ENCODE results near the gene RHCG. TPM values are rescaled to one million over a fixed set of nuclear protein-coding genes. Genes with fewer than 3 reads are reported as not detected.

RHCG gene
- total and polyA plus RNA-seq, 4 donors = 0.17 to 0.37 (median 0.25) TPM; not detected in 1

DNA sequence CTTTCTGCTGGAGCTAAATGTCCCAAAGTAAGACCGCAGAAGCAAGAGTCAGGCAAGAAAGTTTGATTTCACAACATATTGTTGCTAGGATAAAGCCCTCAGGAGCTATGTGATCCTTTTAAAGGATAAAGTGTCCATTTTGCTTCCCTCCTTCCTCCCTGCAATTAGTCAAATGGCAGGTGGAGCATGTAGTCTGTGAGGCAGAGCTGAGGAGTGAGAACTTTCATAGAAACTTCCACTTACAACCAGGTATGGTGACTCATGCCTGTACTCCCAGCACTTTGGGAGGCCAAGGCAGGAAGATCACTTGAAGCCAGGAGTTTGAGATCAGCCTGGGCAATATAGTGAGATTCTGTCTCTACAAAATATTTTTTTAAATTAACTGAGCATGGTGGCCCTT, 25.2 kb upstream of the RHCG start:
- H3K36me3 ChIP-seq (ENCODE audit: control insufficient read depth in 4 of 4, insufficient read depth in 4 of 4, low read length in 4 of 4) = no peaks in the 10 kb centered on the region
- no peaks in the 10 kb centered on the region for H3K4me1 ChIP-seq (ENCODE audit: control insufficient read depth in 5 of 5, insufficient read depth in 5 of 5, low read length in 5 of 5)
- WGBS, 2 donors = 98 to 100% methylated on average over 1 of the region's 1 CpG
- H3K27ac ChIP-seq (ENCODE audit: low read depth in 1 of 2, low read length in 1 of 2) = no peak overlapping the region
- ATAC-seq (ENCODE audit: insufficient read depth, low FRiP score) (no peak), DNase-seq (no peak)
- no peaks in the 10 kb centered on the region for H3K27me3 ChIP-seq (ENCODE audit: control insufficient read depth in 3 of 3, insufficient read depth in 3 of 3, low read length in 2 of 3)
- H3K9me3 ChIP-seq (ENCODE audit: control insufficient read depth in 4 of 4, insufficient read depth in 3 of 4, low read length in 3 of 4) = peaks cover 0 to 3% (median 1%) of the 10 kb centered on the region in 4 donors
- H3K9ac ChIP-seq (ENCODE audit: insufficient read depth in 1 of 2, low read length in 2 of 2) = no peak overlapping the region
- TF ChIP-seq, protein P1, sequence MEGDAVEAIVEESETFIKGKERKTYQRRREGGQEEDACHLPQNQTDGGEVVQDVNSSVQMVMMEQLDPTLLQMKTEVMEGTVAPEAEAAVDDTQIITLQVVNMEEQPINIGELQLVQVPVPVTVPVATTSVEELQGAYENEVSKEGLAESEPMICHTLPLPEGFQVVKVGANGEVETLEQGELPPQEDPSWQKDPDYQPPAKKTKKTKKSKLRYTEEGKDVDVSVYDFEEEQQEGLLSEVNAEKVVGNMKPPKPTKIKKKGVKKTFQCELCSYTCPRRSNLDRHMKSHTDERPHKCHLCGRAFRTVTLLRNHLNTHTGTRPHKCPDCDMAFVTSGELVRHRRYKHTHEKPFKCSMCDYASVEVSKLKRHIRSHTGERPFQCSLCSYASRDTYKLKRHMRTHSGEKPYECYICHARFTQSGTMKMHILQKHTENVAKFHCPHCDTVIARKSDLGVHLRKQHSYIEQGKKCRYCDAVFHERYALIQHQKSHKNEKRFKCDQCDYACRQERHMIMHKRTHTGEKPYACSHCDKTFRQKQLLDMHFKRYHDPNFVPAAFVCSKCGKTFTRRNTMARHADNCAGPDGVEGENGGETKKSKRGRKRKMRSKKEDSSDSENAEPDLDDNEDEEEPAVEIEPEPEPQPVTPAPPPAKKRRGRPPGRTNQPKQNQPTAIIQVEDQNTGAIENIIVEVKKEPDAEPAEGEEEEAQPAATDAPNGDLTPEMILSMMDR (IDR thresholded peaks at IDR 0.05; ENCODE audit: control extremely low read depth, extremely low read depth) = no peak
- no peak overlapping the region for H3K4me3 ChIP-seq

DNA sequence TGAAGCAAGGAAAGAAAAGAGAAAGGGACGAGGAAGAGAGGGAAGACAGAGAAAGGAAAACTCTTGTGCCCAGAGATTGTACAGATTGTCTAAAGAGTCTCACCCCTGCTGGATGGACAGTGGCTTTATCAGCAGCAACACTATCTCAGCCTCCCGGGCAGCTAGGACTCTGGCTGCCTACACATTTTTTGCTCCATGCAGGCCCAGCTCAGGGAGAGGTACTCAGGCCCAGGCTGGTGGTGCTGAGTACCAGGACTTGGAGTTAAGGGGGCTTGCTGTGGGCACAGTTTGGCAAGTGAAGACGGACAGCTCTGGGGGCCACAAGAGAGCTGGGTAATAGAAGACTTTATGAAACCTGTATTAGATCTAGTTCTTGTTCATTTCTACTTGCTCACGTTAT, 19.1 kb upstream of the RHCG start:
- 65 to 86% methylated on average over 4 of the region's 4 CpGs for WGBS, 2 donors
- TF ChIP-seq, protein P1 (IDR thresholded peaks at IDR 0.05; ENCODE audit: control extremely low read depth, extremely low read depth) = no peak
- Histone ChIP-seq H3K36me3 (ENCODE audit: control insufficient read depth in 4 of 4, insufficient read depth in 4 of 4, low read length in 4 of 4) (no peaks in the 10 kb centered on the region), H3K27me3 (ENCODE audit: control insufficient read depth in 3 of 3, insufficient read depth in 3 of 3, low read length in 2 of 3) (peaks cover 0 to 3% (median 2%) of the 10 kb centered on the region in 3 donors), H3K27ac (ENCODE audit: low read depth in 1 of 2, low read length in 1 of 2) (no peak overlapping the region), H3K9me3 (ENCODE audit: control insufficient read depth in 4 of 4, insufficient read depth in 3 of 4, low read length in 3 of 4) (peaks cover 0 to 5% (median 0%) of the 10 kb centered on the region in 4 donors), H3K4me3 (no peak overlapping the region), H3K4me1 (ENCODE audit: control insufficient read depth in 5 of 5, insufficient read depth in 5 of 5, low read length in 5 of 5) (no peaks in the 10 kb centered on the region), H3K9ac (ENCODE audit: insufficient read depth in 1 of 2, low read length in 2 of 2) (no peak overlapping the region)
- DNase-seq = no peak
- no peak for ATAC-seq (ENCODE audit: insufficient read depth, low FRiP score)

DNA sequence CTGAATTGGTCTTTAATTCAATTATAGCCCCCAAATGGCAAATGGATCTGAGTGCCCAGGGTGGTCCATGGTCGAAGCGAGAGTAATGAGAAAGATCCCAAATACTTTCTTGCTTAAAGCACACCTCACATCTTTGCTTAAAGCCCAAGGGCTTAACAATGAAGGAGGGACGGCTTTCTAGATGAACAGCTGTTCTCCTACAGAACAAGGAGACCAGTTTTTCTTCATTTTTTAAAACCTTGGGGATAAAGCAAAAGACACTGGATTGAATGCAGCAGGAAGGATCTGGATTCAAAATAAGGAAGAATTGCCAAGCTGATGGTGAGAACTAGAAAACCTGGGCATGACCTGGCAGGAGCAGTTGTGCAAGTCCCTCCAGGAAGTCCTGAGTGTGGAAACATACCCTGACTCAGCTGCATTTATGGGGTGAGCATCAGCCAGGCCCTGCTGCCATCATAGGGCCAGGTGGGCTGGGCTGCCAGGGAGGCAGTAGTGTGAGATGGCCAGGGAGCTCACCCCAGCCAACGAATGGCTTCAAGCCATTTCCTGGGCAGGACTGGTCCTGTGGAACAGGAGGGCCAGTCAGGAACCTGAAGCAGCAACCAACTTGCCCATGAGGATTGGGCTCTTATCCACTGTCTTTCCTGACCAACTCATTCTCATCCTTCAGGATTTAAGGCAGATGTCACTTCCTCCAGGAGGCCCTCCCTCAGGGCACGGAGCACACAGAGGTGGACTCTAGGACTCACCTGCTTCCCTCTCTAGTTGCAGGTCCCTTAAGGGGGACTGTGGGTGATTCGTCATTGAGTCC, 18.4 kb upstream of the RHCG start:
- H3K4me3 ChIP-seq = no peak overlapping the region
- no peaks in the 10 kb centered on the region for H3K4me1 ChIP-seq (ENCODE audit: control insufficient read depth in 5 of 5, insufficient read depth in 5 of 5, low read length in 5 of 5)
- ATAC-seq (ENCODE audit: insufficient read depth, low FRiP score) (no peak), DNase-seq (no peak)
- no peak overlapping the region for H3K9ac ChIP-seq (ENCODE audit: insufficient read depth in 1 of 2, low read length in 2 of 2)
- 76 to 78% methylated on average over 6 of the region's 6 CpGs for WGBS, 2 donors
- no peaks in the 10 kb centered on the region for H3K36me3 ChIP-seq (ENCODE audit: control insufficient read depth in 4 of 4, insufficient read depth in 4 of 4, low read length in 4 of 4)
- peaks cover 0 to 3% (median 2%) of the 10 kb centered on the region in 3 donors for H3K27me3 ChIP-seq (ENCODE audit: control insufficient read depth in 3 of 3, insufficient read depth in 3 of 3, low read length in 2 of 3)
- peaks cover 0 to 5% (median 0%) of the 10 kb centered on the region in 4 donors for H3K9me3 ChIP-seq (ENCODE audit: control insufficient read depth in 4 of 4, insufficient read depth in 3 of 4, low read length in 3 of 4)
- H3K27ac ChIP-seq (ENCODE audit: low read depth in 1 of 2, low read length in 1 of 2) = no peak overlapping the region
- TF ChIP-seq, protein P1 (IDR thresholded peaks at IDR 0.05; ENCODE audit: control extremely low read depth, extremely low read depth) = no peak

Data from lung (tissue), 12 donors.